Myocyte (in vitro differentiated cells): ENCODE data around the gene POLG2. TPM values are rescaled to one million over a fixed set of nuclear protein-coding genes. Genes with fewer than 3 reads are reported as not detected.
A peak's percentile ranks its signal among the peaks of the same experiment; 100 is the strongest.

Source experiments
- DNase-seq: peaks from one replicate; pipeline ENCODE4 v3.0.0-alpha.2; 2012; ENCODE audit warnings: low read depth
- polyA plus RNA-seq: library from polyadenylated mRNA; unstranded; fragments of >200 nt; gene quantifications from one replicate; pipeline ENCODE4 v1.2.1, GENCODE V29; 2012; ENCODE audit warnings: missing spikeins
- total RNA-seq: library from RNA; depleted of rRNA; stranded (reverse); fragments of >200 nt; gene quantifications from 2 replicates; pipeline ENCODE4 v1.2.3, GENCODE V29; 2014

Gene POLG2
- total RNA-seq: 10.5 and 14.5 TPM in 2 replicates
- polyA plus RNA-seq: 9.3 TPM

- DNase-seq: peak; percentile 96
These were observed at the start of gene POLG2 for GRCh38 chr17:64496786-64497564. Gene POLG2 (minus strand): TSS chr17:64497054. CDS start chr17:64496968, 86 bp downstream.

GRCh38 chr17:64544742-64545141, 47.9 kb upstream of the POLG2 start:
- DNase-seq: no peak

DNA sequence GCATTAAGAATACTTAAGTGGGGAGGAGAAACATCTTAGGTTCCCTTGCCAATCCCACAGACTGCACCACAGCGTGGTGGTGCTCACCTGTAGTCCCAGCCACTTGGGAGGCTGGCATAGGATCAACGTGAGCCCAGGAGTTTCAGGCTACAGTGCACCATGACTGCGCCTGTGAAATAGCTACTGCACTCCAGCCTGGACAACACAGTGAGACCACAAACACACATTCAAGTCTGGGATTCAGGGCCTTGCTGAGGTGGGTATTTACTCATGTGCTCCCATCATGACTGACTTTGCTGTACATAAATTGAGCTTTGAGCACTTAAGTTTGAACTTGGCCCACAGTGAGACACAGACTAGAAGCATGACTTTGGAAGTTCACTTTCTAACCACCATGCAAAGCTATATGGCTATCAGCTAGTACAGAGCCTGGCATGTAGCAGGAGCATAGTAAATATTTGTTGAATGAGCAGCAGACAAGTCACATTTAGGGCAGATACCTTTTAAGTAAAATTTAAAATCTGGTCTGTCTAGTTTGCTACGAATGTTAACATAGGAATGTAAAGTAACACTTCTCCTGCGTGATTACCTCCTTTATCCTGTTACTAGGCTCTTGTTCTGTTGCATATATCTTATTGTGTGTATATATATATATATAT, 43.4 kb upstream of the POLG2 start:
- no peak for DNase-seq

GRCh38 chr17:64538508-64539130, 41.8 kb upstream of the POLG2 start:
- DNase-seq: no peak

DNA sequence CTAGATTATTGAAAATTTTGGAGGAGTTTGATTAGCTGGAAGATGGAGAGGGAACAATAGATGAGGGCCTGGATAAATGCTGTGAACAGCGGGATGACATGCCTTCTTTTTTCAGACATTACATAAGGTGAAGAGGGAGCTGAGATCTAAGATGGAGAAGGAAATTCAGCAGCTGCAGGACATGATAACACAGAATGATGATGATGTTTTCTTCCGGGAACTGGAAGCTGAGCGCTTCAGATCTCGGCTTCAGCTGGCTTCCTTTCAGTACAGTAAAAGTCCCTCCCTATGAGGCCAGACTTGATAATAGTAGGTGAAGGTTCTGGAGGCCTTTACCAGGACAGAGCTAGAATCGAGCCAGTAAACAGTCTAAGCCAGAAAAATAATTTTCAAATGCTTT, 40.6 kb upstream of the POLG2 start:
- DNase-seq: peak; percentile 5

DNA sequence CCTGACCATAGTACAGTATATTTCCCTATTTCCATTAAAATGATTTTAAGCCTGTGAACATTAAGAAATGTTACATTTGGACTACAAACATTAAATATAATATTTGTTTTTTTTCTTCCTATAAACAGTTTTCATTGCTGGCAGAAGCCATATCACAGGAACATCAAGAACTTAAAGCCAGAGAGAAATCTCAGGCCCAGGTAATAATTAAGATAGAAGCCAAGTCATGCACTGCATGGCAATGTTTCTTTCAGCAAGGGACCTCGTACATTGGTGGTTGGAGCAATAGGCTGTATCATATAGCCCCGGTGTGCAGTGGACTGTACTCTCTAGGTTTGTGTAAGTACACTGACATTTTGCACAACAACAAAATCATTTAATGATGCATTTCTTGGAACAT, 40.1 kb upstream of the POLG2 start:
- DNase-seq: no peak

DNA sequence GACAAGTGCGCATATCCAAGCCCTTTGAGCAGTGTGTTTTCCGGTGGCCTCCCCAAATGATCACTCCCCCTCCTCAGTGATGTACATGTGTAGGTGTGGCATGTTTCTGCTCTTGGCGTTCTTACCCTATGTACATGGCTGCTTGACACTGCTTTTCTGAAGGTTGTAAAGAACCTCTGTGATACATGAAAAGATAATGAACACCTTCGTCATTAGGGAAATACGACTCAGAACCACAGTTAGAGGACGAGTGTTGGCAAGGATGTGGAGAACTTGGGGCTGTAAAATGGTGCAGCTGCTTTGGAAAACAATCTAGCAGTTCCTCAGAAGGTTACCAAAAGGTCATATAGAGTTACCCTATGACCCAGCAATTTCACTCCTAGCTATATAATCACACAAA, 38.5 kb upstream of the POLG2 start:
- DNase-seq: no peak

- DNase-seq: peak; percentile 9
These were observed 37.3 kb upstream of the POLG2 start for GRCh38 chr17:64534187-64534586.

GRCh38 chr17:64533784-64534183, 36.9 kb upstream of the POLG2 start:
- no peak for DNase-seq

DNA sequence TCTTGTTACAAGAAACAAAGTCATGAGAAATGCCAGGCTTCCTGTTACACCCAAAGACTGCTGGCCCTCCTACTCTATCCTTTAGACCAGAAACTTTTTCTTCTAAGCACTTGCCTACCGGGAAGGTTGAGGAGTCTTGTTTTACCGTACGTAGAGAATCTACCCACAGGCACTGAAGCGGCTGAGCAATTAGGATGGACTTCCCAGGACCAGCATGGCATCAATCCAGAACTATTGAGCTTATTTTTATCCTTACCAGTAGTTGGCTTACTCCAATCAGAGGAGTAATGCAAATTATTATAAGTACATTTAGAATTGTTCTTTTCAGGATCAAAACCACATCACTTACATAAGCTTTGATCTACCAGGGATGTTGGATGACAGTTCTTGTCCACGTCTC, 35.6 kb upstream of the POLG2 start:
- no peak for DNase-seq

GRCh38 chr17:64531955-64532371, 35.1 kb upstream of the POLG2 start:
- DNase-seq: peak; percentile 58

GRCh38 chr17:64529221-64529620, 32.4 kb upstream of the POLG2 start:
- no peak for DNase-seq

DNA sequence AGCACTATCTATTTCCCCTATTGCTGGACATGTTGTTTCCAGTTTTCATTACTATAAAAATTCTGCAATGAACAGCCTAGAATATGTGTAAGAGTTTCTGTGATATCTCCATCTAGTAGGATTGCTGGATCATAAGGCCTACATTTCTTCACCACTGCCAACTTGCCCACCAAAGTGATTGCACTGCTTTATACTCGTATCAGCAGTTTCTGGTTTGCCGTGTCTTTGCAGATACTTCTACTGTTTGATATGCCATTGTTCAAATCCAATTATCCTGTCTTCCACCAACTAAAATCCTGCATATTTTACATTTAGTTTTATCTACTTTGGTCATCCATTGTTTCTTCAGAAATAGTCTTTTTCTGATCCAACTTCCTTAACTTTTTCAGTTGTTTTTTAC, 31.1 kb upstream of the POLG2 start:
- no peak for DNase-seq

- no peak for DNase-seq
These were observed 23.5 kb upstream of the POLG2 start for GRCh38 chr17:64520359-64520758.

- DNase-seq: no peak
These were observed 22.7 kb upstream of the POLG2 start for GRCh38 chr17:64519601-64520000.

DNA sequence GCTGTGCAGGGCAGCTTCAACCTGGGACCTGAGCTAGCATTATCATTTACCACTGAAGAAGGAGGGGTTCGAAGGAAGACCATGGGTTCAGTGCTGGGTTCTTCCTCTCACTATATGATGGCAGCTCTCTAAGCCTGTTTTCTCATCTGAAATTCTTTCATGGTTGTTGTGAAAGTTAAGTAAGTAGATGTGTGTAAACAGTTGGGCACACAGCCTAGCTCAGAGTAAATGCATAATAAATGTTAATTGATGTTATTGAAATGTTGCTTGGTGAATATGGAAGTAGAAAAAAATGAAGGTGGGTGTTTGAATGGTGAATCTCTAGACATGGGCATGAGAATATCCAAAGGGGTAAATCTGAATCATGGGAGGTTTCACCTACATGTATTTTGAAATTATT, 19.0 kb upstream of the POLG2 start:
- DNase-seq: no peak

DNA sequence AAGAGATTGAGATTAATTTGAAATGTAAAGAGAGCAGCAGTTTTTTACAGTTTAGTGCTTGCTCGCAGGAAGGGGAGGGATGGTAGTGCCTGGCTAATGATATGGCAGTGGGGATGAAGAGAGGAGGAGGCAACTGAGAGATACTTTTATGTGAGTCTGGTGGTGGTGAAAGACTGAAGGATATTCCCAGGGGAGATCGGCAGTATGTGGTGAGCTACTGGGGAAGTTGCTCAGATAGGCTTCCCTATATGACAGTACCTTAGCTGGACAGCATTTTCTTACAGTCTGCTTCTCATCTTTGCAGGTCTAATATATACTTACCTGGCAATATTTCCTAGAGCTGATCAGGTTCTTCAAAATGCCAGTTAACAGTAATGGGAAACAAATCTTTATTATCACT, 18.6 kb upstream of the POLG2 start:
- no peak for DNase-seq

DNA sequence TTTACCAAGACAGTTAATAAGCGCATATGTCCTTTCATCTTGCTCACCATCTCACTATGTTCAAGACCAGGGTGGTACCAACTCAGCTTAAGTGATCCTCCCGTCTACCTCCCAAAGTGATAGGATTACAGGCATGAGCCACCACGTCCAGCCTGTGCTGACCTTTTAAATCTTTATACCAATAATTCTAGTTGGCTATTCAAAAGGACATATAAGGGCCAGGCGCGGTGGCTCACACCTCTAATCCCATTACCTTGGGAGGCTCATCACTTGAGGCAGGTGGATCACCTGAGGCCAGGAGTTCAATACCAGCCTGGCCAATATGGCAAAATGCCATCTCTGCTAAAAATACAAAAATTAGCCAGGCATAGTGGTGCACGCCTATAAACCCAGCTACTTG, 12.3 kb upstream of the POLG2 start:
- DNase-seq: no peak

- no peak for DNase-seq
These were observed 11.8 kb upstream of the POLG2 start for GRCh38 chr17:64508683-64509082.

- DNase-seq: peak; percentile 86
These were observed 10.5 kb upstream of the POLG2 start for GRCh38 chr17:64507413-64507782.

DNA sequence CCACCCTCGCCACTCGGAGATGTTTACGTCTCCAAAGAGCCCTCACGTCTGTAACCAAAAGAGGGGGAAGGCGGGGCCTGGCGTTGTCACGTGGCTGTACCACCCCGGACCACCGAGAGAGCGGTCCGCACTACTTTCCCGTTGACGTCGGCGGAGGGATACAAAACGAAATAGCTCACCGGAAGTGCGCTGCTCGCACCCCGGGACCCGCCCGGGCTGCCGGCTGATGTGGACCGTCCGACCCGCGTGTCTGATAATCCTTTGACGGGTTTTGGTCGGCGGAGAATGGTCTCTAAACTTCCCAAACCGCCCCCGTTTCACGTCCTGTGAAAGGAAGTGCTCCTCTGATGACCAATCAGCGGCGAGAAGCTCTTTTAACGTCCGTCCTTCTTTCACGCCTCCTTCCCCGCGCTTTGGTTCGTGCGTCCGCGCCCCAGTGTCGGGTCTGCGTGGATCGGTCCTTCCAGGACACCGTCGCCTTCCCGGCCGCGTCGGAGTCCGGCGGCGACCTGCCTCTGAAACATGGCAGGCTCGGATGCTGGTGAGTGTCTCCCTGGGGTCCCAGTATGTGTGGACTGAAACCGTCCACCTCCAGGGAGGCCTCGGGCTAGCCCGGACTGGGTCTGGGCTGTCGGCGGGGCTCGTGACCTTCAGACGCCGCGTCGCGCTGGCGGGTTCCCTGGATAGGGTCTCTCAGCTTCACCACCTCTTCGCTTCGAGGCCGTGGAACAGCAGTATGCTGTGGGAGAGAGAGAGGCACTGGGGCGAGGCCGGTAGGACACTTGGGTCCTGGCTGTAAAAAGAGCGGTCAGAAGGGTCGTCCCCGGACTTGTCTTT, 9.9 kb upstream of the POLG2 start, which contains the start of gene CEP95:
TSS of gene CEP95 (plus strand) at position 402 of the 837 bp plus-strand sequence. CDS start at position 523, 121 bp downstream.
- peak; percentile 98 for DNase-seq
